IMR-90 (cell line): Measurements from ENCODE around the gene PACC1.

Experiments used
- CTCF ChIP-seq: conservative IDR thresholded peaks from 2 replicates; pipeline ENCODE4 v1.5.1; 2012; ENCODE audit warnings: mild to moderate bottlenecking, low read depth, low read length, improper control_type of control experiment
- MAFK ChIP-seq: IDR thresholded peaks from 2 replicates; pipeline ENCODE4 v1.6.1; 2012; ENCODE audit warnings: low read depth, low read length, improper control_type of control experiment
- POLR2A ChIP-seq: IDR thresholded peaks from 2 replicates; pipeline ENCODE4 v1.6.1; 2012; ENCODE audit warnings: mild to moderate bottlenecking, low read depth, low read length
- SMC3 ChIP-seq: fragments of 150-350 bp; IDR thresholded peaks from 2 replicates; pipeline ENCODE4 v1.6.1; 2016; ENCODE audit warnings: low read depth, mild to moderate bottlenecking, antibody characterized with exemption, low read length, moderate library complexity

GRCh38 chr1:212455401-212455800, 40.7 kb upstream of the PACC1 start:
- TF ChIP-seq CTCF, result no peak
- no peak for TF ChIP-seq POLR2A
- TF ChIP-seq SMC3, result no peak
- no peak for TF ChIP-seq MAFK
